H1 (cell line): Measurements from ENCODE around the gene ARHGAP5.

Experiments used
- CTCF ChIP-seq, 3 experiments: IDR thresholded peaks; 1 replicate in 2 of 3; 2 replicates in 1 of 3; pipeline versions ENCODE4 v1.5.1 to v1.6.1; 2011; ENCODE audit warnings: low read length in 3 of 3, mild to moderate bottlenecking in 3 of 3, inconsistent platforms in 2 of 3, low read depth in 1 of 3, moderate library complexity in 1 of 3; ENCODE audit not compliant: insufficient read depth in 1 of 3; ENCODE audit errors: control extremely low read depth in 1 of 3
- EGR1 ChIP-seq: IDR thresholded peaks from 2 replicates; pipeline ENCODE4 v1.6.1; 2011; ENCODE audit warnings: low read depth, low read length, borderline replicate concordance
- EP300 ChIP-seq, 2 experiments: IDR thresholded peaks; 1 replicate in 1 of 2; 2 replicates in 1 of 2; pipeline ENCODE4 v1.6.1; 2011 to 2012; ENCODE audit warnings: low read depth in 2 of 2, low read length in 2 of 2, mild to moderate bottlenecking in 2 of 2, borderline replicate concordance in 1 of 2, inconsistent platforms in 1 of 2, moderate library complexity in 1 of 2
- EZH2 ChIP-seq: fragments of 200-600 bp; sonication (generic); IDR thresholded peaks from 2 replicates; pipeline ENCODE4 v1.7.1; 2012; ENCODE audit warnings: low read depth, mild to moderate bottlenecking, moderate library complexity, low read length, inconsistent platforms; ENCODE audit not compliant: severe bottlenecking
- HDAC2 ChIP-seq, 2 experiments: fragments of 300-600 bp in 1 of 2; sonication (generic) in 1 of 2; IDR thresholded peaks; 2 replicates each; pipeline ENCODE4 v1.6.1; 2011 to 2012; ENCODE audit warnings: low read depth in 2 of 2, low read length in 2 of 2, mild to moderate bottlenecking in 2 of 2, moderate library complexity in 2 of 2, borderline replicate concordance in 1 of 2, inconsistent platforms in 1 of 2
- HDAC6 ChIP-seq: IDR thresholded peaks from one replicate; pipeline ENCODE4 v1.7.1; 2012; ENCODE audit warnings: low read depth, mild to moderate bottlenecking, inconsistent platforms, low read length, moderate library complexity
- POLR2A ChIP-seq, 2 experiments: IDR thresholded peaks; 1 replicate in 1 of 2; 2 replicates in 1 of 2; pipeline ENCODE4 v1.6.1; 2011; ENCODE audit warnings: low read depth in 2 of 2, low read length in 2 of 2, mild to moderate bottlenecking in 2 of 2; ENCODE audit errors: control extremely low read depth in 1 of 2
- POLR2AphosphoS5 ChIP-seq: IDR thresholded peaks from 2 replicates; pipeline ENCODE4 v1.6.1; 2011; ENCODE audit warnings: low read depth, low read length
- POU5F1 ChIP-seq: IDR thresholded peaks from 2 replicates; pipeline ENCODE4 v1.6.1; 2011; ENCODE audit warnings: low read depth, mild to moderate bottlenecking, low read length, moderate library complexity
- SRF ChIP-seq: IDR thresholded peaks from 2 replicates; pipeline ENCODE4 v1.6.1; 2011; ENCODE audit warnings: mild to moderate bottlenecking, low read depth, low read length, moderate library complexity
- TBP ChIP-seq: IDR thresholded peaks from 2 replicates; pipeline ENCODE4 v1.6.1; 2011; ENCODE audit warnings: low read depth, low read length, improper control_type of control experiment
- TF ChIP-seq, protein P1 (sequence below): IDR thresholded peaks from 2 replicates; pipeline ENCODE4 v1.6.1; 2011; ENCODE audit warnings: low read depth, mild to moderate bottlenecking, low read length; ENCODE audit not compliant: insufficient read depth
- TF ChIP-seq, protein P2 (sequence below): IDR thresholded peaks from 2 replicates; pipeline ENCODE4 v1.6.1; 2011; ENCODE audit warnings: low read length, improper control_type of control experiment

GRCh38 chr14:32102968-32103367 lies 25.9 kb downstream of the ARHGAP5 start:
- TF ChIP-seq POLR2A (IDR thresholded peaks at IDR 0.05; ENCODE audit: control extremely low read depth in 1 of 2, low read depth in 2 of 2, low read length in 2 of 2) (no peak), CTCF (IDR thresholded peaks at IDR 0.05; ENCODE audit: control extremely low read depth in 1 of 3, insufficient read depth in 1 of 3, low read depth in 1 of 3, low read length in 3 of 3) (no peak), SRF (no peak), EP300 (IDR thresholded peaks at IDR 0.05; ENCODE audit: borderline replicate concordance in 1 of 2, low read depth in 2 of 2, low read length in 2 of 2) (no peak), HDAC6 (no peak), POLR2AphosphoS5 (no peak), EGR1 (no peak), TBP (no peak), EZH2 (no peak), HDAC2 (IDR thresholded peaks at IDR 0.05; ENCODE audit: borderline replicate concordance in 1 of 2, low read depth in 2 of 2, low read length in 2 of 2) (no peak), POU5F1 (no peak)
- TF ChIP-seq, protein P1, sequence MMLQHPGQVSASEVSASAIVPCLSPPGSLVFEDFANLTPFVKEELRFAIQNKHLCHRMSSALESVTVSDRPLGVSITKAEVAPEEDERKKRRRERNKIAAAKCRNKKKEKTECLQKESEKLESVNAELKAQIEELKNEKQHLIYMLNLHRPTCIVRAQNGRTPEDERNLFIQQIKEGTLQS = no peak
- TF ChIP-seq, protein P2, sequence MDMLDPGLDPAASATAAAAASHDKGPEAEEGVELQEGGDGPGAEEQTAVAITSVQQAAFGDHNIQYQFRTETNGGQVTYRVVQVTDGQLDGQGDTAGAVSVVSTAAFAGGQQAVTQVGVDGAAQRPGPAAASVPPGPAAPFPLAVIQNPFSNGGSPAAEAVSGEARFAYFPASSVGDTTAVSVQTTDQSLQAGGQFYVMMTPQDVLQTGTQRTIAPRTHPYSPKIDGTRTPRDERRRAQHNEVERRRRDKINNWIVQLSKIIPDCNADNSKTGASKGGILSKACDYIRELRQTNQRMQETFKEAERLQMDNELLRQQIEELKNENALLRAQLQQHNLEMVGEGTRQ = no peak
